ENCODE measurements around the gene ADGRA1. TPM values are rescaled to one million over a fixed set of nuclear protein-coding genes. Genes with fewer than 3 reads are reported as not detected.
A peak's percentile ranks its signal among the peaks of the same experiment; 100 is the strongest.

ADGRA1 gene
- total and polyA plus RNA-seq, 2 of the 13 experiments (the other 11 are each of a cell fraction or from before 2014, with no cell fraction given), result not detected

DNA sequence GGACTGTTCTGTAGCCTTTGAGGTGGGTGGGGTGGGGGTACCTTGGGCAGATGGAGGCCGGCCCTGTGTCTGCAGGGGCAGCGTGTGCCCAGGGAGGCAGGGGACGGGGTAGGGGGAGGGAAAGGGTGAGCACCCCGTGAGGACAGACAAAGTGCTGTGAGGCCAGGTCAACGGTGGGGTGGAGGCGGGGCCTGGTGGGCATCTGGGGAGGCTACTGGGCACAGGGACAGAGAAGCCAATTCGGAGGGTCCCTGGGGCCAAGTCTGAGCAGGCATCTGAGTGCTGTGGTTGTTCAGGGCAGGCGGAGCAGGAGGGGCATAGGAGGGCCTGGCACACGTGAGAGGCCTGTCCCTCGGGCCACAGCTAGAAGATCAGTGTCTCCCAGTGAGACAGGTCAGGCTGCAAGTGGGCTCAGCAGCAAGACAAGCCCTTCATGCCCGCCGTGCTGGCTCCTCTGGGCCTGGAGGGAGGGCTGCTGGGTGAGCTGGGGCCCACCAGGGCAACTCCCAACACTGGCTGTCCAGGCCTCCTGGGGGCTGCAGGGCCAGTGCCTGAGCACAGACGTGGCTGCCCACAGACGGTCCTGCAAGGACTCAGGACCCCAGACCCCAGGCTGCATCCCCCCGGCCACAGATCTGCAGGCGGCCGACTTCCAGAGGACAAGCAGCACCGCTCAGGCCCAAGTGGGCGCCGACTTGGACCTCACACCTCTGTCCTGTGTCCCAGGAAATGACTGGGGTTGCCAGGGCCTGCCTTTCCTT, 45.9 kb downstream of the ADGRA1 start (continued):
- no peak for TF ChIP-seq ZBTB25 (CRISPR knock-in tag; IDR thresholded peaks at IDR 0.05)
- TF ChIP-seq STAT5B (CRISPR knock-in tag; IDR thresholded peaks at IDR 0.05), result no peak
- TF ChIP-seq YEATS2 (CRISPR knock-in tag; IDR thresholded peaks at IDR 0.05; ENCODE audit: borderline replicate concordance), result no peak
- TF ChIP-seq ZNF746 (CRISPR knock-in tag; IDR thresholded peaks at IDR 0.05), result no peak
- no peak for TF ChIP-seq ZNF792 (CRISPR knock-in tag; IDR thresholded peaks at IDR 0.05)
- TF ChIP-seq AKAP8 (CRISPR knock-in tag; IDR thresholded peaks at IDR 0.05), result no peak
- TF ChIP-seq ZNF598 (CRISPR knock-in tag; IDR thresholded peaks at IDR 0.05; ENCODE audit: borderline replicate concordance), result no peak
- TF ChIP-seq, protein P1, sequence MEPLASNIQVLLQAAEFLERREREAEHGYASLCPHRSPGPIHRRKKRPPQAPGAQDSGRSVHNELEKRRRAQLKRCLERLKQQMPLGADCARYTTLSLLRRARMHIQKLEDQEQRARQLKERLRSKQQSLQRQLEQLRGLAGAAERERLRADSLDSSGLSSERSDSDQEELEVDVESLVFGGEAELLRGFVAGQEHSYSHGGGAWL (CRISPR knock-in tag; IDR thresholded peaks at IDR 0.05), result no peak
- no peak for TF ChIP-seq KDM2A (CRISPR knock-in tag; IDR thresholded peaks at IDR 0.05; ENCODE audit: borderline replicate concordance, low read depth)

DNA sequence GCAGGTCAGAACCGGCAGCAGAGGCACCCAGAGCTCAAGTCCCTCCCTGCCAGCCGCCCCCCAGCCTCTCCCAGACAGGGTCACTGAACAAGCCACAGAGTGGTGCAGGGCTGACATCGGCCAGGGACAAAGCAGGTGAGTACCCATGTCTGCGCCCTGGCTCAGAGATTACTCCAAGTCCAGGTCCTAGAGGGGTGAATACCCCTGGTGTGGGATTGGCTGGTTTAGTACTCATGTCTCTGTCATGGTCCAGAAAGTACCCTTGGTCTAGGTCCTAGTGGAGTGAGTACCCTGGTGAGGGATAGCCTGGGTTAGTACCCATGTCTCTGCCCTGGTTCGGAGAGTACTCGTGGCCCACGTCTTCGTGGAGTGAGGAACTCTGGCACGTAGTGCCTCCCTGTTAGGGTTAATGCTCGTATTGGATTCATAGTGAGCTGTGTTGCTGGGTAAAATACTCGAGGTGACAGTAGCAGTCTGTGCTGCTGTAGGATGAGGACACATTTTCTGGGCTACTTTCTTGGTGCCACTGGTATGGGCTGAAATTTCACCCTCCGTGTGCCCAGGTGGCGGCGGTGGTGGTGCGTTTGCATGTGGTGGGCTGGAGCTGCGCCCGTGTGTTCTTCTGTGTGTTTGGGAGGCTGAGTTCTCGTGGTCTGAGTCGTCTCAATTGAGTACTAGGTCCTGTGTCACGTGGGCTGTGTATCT, 46.8 kb downstream of the ADGRA1 start:
- intact Hi-C loops (cut with micrococcal nuclease; ENCODE audit: unreplicated experiment), result no loop called here
- in situ Hi-C loops (cut with HindIII; ENCODE audit: extremely low pct_ligation_motif_present, low pct_unique_long_range_greater_than_20kb), result no loop called here
- DNase-seq (ENCODE audit: low spot score) (no peak), ATAC-seq (peak; percentile 36), FAIRE-seq (no peak)
- Histone ChIP-seq H3K36me3 (replicated peaks in 1 of 2; ENCODE audit: control insufficient read depth in 1 of 2, insufficient read depth in 2 of 2, low read length in 2 of 2) (no peaks in the 10 kb centered on the region), H3K4me2 (ENCODE audit: low read depth, low read length) (no peak overlapping the region), H3K27ac (ENCODE audit: extremely low read length, insufficient read depth, low read length) (no peak overlapping the region), H3K9me3 (ENCODE audit: low read length) (no peaks in the 10 kb centered on the region), H3K4me3 (replicated peaks in 1 of 3; ENCODE audit: insufficient read depth in 1 of 3, low read depth in 2 of 3, low read length in 3 of 3) (no peak overlapping the region), H3K79me2 (ENCODE audit: insufficient read depth, low read length) (no peaks in the 10 kb centered on the region), H4K20me1 (ENCODE audit: insufficient read depth, low read length) (no peaks in the 10 kb centered on the region), H3K27me3 (ENCODE audit: control insufficient read depth in 1 of 2, insufficient read depth in 2 of 2, low read length in 2 of 2) (peaks cover 6 to 26% of the 10 kb centered on the region in 2 experiments; a peak in 4 of 5 replicates), H3K4me1 (ENCODE audit: insufficient read depth, low read length) (no peaks in the 10 kb centered on the region), H3K9ac (ENCODE audit: insufficient read depth, low read depth, low read length) (no peak overlapping the region), H2AFZ (ENCODE audit: low read length) (no peak overlapping the region)
- no TSS peak for BruUV-seq (replicated peaks)
- WGBS (ENCODE audit: low lambda C conversion rate), result 24% methylated on average over 11 of the region's 20 CpGs
- ChIA-PET POLR2A (no interaction called here), CTCF (ENCODE audit: low intra/inter-chr PET ratio, low total read pairs) (no interaction called here)
- TF ChIP-seq, protein P2, sequence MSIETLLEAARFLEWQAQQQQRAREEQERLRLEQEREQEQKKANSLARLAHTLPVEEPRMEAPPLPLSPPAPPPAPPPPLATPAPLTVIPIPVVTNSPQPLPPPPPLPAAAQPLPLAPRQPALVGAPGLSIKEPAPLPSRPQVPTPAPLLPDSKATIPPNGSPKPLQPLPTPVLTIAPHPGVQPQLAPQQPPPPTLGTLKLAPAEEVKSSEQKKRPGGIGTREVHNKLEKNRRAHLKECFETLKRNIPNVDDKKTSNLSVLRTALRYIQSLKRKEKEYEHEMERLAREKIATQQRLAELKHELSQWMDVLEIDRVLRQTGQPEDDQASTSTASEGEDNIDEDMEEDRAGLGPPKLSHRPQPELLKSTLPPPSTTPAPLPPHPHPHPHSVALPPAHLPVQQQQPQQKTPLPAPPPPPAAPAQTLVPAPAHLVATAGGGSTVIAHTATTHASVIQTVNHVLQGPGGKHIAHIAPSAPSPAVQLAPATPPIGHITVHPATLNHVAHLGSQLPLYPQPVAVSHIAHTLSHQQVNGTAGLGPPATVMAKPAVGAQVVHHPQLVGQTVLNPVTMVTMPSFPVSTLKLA (IDR thresholded peaks at IDR 0.05), result peak; percentile 37
- TF ChIP-seq ZNF567 (CRISPR knock-in tag; IDR thresholded peaks at IDR 0.05; ENCODE audit: borderline replicate concordance), result no peak
- TF ChIP-seq ZSCAN12 (CRISPR knock-in tag; IDR thresholded peaks at IDR 0.05), result no peak
- TF ChIP-seq POGK (CRISPR knock-in tag; conservative IDR thresholded peaks at IDR 0.05), result no peak
- no peak for TF ChIP-seq ATF3 (CRISPR knock-in tag; IDR thresholded peaks at IDR 0.05)
- TF ChIP-seq ZNF205 (CRISPR knock-in tag; IDR thresholded peaks at IDR 0.05), result no peak
- TF ChIP-seq CBFB (CRISPR knock-in tag; IDR thresholded peaks at IDR 0.05), result no peak
- TF ChIP-seq RFX5 (IDR thresholded peaks at IDR 0.05; ENCODE audit: low read depth, low read length), result peak; percentile 94
- no peak for TF ChIP-seq ISX (CRISPR knock-in tag; conservative IDR thresholded peaks at IDR 0.05)
- TF ChIP-seq NBN (conservative IDR thresholded peaks at IDR 0.05), result no peak

Data from HepG2 (cell line).